8988T (cell line): Measurements from ENCODE around the gene RAX.
"Not testable (repeated sequence)": the region's sequence is repeated elsewhere in the genome, so short reads cannot be mapped to it uniquely, and the experiment has no call there.

ENCODE experiments used
- DNase-seq: peaks from one replicate; pipeline ENCODE4 v3.0.0; 2011

RAX gene

GRCh38 chr18:59272221-59272888, 899 bp downstream of the RAX start:
- no peak for DNase-seq

- no peak for DNase-seq
Observed at GRCh38 chr18:59271606-59272220, 1.5 kb downstream of the RAX start.

DNA sequence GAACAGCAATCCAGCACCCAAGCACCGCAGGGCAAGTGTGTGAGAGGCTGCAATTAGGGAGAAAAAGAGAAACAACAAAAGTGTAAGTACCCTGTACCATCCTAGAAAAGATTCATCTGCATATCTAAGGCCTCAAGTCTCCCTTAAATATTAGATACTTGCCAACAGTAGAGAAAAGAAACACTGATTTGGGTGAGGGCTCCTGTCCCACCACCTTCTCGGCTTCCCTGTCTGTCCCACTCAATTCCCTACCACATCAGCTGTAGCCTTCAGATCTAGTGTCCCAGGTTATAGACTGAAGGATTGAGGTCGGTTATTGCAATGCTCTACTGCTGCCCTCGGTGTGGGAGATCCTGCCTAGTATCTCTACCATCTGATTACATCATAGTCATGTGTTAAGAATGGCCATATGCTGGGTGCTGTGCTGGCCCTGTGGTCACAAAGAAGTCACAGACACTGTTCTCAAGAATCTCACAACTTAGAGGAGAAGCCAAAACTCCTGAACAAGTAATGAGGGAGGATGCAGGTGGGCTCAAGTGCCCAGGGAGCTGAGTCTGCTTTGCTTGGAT, 2.5 kb downstream of the RAX start:
- DNase-seq = no peak

GRCh38 chr18:59269563-59270119, 3.6 kb downstream of the RAX start:
- no peak for DNase-seq

DNA sequence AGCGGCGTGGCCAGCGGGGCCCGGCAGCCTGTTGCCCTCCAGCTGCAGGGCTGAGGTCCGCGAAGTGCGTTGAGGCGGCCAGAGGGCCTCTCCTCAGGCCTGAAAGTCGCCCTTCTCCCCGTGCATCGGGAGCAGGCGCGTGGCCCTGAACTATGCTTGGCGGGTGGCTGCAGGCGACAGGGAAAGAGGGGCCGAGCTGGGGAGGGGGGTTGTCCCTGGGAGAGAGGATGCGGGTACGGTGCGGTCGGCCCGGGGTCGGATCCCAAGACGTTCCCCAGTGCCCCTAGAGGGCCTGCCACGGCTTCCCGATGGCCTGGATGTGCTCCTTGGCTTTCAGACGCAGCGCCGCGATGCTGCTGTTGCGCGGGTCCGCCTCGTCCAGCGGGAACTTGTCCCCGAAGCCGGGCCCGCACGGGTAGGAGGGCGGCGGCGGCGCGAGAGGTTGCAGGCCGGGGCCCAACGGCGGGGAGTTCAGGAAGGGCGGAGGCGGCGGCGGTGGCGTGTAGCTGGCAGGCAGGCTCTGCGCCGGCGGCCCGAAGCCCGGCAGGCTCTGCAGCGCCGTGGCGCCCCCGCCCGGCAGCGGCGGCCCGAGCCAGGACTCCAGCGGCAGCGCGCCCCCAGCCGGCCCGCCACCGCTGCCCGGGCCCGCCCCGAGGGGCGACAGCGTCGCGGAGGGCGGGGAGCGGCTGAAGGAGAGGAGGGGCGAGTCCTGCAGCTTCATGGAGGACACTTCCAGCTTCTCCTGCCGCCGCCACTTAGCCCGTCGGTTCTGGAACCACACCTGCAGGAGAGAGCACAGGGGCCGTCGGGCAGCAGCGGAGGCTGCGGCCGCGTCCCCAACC, 4.3 kb downstream of the RAX start:
- DNase-seq = peak; percentile 73

DNA sequence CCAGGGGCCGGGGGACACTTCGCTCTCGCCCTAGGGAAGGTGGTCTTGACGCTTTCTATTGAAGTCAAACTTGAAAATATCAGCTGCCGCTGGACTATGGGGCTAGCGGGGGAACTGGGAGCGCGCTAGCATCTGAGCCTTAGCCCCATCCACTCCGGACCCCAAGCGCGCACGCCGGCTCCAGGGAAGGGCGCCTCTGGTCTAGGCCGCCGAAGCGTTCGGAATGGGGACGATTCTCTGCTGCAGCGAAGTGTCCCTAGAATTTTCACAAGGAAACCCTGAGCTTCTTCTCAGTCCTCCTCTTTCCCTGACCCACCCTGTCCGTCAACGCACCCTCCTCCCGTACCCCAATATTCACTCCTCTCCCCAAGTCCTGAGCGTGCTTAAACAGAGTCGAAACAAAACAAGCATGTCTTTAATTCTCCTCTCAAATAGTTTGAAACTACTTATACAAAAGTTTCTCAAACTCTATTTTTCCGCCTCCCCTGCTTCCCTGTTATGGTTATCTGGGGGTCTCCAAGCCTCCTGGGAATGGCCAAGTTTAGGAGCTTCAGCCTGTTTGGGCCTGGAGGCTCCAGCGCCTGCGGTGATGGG, 5.0 kb downstream of the RAX start:
- no peak for DNase-seq

GRCh38 chr18:59267503-59268126, 5.6 kb downstream of the RAX start:
- no peak for DNase-seq

GRCh38 chr18:59266886-59267502, 6.3 kb downstream of the RAX start:
- DNase-seq = no peak

DNA sequence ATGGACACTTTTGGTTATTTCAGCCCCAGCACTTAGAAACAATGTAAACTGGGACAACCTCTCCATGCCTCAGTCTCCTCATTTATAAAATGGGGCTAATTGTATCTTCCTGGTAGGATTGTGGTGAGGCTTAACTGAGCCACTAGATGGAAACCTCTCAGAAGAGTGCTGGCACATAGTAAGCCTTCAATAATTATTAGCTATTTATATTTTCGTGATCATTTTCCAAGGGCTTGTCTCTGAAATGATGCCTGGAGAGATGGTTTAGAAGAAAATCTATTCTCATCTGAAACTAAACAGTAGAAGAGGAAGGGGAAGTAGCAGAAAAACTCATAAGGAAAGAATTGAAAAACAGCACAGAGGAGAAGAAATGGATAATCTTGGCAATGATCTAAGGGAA, 6.8 kb downstream of the RAX start:
- DNase-seq = no peak

GRCh38 chr18:59265974-59266369, 7.3 kb downstream of the RAX start:
- no peak for DNase-seq

GRCh38 chr18:59265246-59265973, 7.8 kb downstream of the RAX start:
- peak; percentile 48 for DNase-seq

DNA sequence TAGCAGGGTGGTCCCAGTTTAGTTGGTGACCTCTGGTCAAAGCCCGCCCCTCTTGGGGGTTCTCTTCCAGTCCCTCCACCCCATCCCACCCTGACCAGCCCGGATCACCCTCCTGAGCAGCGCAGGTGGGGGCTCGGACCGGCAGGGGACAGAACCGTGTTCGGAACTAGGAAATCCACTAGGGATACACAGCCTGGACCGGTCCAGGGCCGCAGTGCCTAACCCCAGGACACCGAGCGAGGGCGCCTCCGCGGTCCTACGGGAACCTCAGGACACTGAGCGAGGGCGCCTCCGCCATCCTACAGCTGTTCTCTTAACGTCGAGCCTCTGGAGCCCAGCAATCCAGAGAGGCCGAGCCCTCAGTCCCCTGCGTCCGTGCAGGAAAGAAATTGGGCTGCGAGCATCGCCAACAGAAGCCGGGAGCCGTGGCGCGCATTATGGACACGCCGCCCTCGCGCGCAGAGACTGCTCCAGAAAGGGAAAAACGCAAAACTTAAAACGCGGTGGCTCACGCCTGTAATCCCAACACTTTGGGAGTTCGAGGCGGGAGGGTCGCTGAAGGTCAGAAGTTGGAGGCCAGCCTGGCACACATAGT, 8.5 kb downstream of the RAX start:
- no peak for DNase-seq

GRCh38 chr18:59264121-59264571, 9.1 kb downstream of the RAX start:
- no peak for DNase-seq

GRCh38 chr18:59263661-59264060, 9.6 kb downstream of the RAX start:
- DNase-seq = no peak

- not testable (repeated sequence) for DNase-seq
Observed at GRCh38 chr18:59262243-59262642, 11.0 kb downstream of the RAX start.

DNA sequence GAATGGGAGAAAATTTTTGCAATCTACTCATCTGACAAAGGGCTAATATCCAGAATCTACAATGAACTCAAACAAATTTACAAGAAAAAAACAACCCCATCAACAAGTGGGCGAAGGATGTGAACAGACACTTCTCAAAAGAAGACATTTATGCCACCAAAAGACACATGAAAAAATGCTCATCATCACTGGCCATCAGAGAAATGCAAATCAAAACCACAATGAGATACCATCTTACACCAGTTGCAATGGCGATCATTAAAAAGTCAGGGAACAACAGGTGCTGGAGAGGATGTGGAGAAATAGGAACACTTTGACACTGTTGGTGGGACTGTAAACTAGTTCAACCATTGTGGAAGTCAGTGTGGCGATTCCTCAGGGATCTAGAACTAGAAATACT, 11.4 kb downstream of the RAX start:
- not testable (repeated sequence) for DNase-seq

- not testable (repeated sequence) for DNase-seq
Observed at GRCh38 chr18:59255491-59255890, 17.8 kb downstream of the RAX start.

DNA sequence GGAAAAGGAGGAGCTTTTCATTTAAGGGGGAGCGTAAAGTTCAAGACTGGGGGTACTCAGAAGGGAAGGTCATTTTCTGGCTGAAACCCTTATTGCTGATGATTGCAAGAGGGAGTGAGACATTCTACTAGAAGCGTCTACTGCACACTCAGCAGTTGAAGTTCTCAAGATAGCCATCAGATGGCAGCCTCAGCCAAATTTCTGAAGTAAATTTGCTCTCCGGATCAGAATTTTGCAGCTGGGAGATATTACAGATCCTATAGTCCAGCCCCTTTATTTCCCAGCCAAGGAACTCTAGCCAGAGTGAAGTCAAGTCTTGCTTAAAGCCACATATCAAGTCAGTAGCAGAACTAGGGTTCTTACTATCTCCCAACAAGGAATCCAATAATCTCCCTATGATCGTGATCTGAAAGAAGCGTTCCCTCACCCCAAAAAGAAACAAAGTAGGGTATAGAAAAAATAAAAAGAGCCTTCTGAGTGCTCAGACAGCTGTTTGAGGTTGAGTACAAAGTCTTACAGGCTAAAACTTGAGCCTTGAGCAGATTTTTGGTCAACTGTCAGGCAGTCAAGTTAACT, 24.0 kb downstream of the RAX start:
- DNase-seq = no peak

- DNase-seq = no peak
Observed at GRCh38 chr18:59246796-59247195, 26.5 kb downstream of the RAX start.

GRCh38 chr18:59242906-59243305, 30.3 kb downstream of the RAX start:
- DNase-seq = no peak
